K562 (cell line): Measurements from ENCODE around the gene SHANK3. TPM values are rescaled to one million over a fixed set of nuclear protein-coding genes. Genes with fewer than 3 reads are reported as not detected.

Experiments used
- ATAC-seq: fragments of 200-7000 bp; cut with Tn5 transposase; 3 replicates; pipeline ENCODE4 v1.9.1; 2020; ENCODE audit warnings: moderate library complexity
- BruUV-seq: library from RNA; stranded (reverse); fragments of 400-500 nt; replicated peaks from 2 replicates; lab custom pipeline; 2021; lab: Mats Ljungman, UMichigan
- CTCF ChIA-PET: fragments of 300-600 bp; formaldehyde crosslinking; extraction: SDS; loops from one replicate; lab custom pipeline; 2021; ENCODE audit warnings: low intra/inter-chr PET ratio; lab: Yijun Ruan, JAX
- POLR2A ChIA-PET: fragments of 300-600, 350-650 bp; sonication (Branson Sonifier 250); formaldehyde crosslinking; extraction: SDS; loops from one replicate; lab custom pipeline; 2021; ENCODE audit warnings: antibody characterized with exemption, inconsistent platforms; lab: Yijun Ruan, JAX
- DNase-seq, 4 experiments: peaks; one replicate each; pipeline versions ENCODE4 v3.0.0 to v3.0.0-alpha.2; 2011 to 2018; ENCODE audit warnings: low spot score in 3 of 4, mixed read lengths in 3 of 4; ENCODE audit errors: extremely low read depth in 1 of 4
- FAIRE-seq: peaks from 2 replicates; lab custom pipeline; 2011; peaks lifted over from hg19 to GRCh38; lab: Jason Lieb, UNC
- H2AFZ ChIP-seq: 2 replicates; pipeline ENCODE4 v1.6.0; 2011; ENCODE audit warnings: low read depth, low read length, control low read depth, inconsistent platforms
- H3K27ac ChIP-seq: fragments of 200-600 bp; 3 replicates; pipeline ENCODE4 v1.8.0; 2011; ENCODE audit warnings: low read depth, mild to moderate bottlenecking, control low read depth, inconsistent platforms, low read length, moderate library complexity, mixed read lengths; ENCODE audit errors: extremely low read depth
- H3K27me3 ChIP-seq, 2 experiments: fragments of 300-600 bp in 1 of 2; 2 replicates in 1 of 2; 3 replicates in 1 of 2; pipeline versions ENCODE4 v1.6.0 to v1.8.0; 2011; ENCODE audit warnings: inconsistent platforms in 2 of 2, low read length in 2 of 2, mild to moderate bottlenecking in 1 of 2, mixed read lengths in 1 of 2, moderate library complexity in 1 of 2; ENCODE audit not compliant: control insufficient read depth in 2 of 2, insufficient read depth in 2 of 2
- H3K36me3 ChIP-seq: fragments of 300-600 bp; 3 replicates; pipeline ENCODE4 v1.8.0; 2011; ENCODE audit warnings: mild to moderate bottlenecking, low read length, inconsistent platforms; ENCODE audit not compliant: control insufficient read depth, insufficient read depth
- H3K4me1 ChIP-seq, 2 experiments: fragments of 200-600 bp in 1 of 2; replicated peaks in 1 of 2; 2 replicates in 1 of 2; 3 replicates in 1 of 2; pipeline versions ENCODE4 v1.5.1 to v1.8.0; 2011; ENCODE audit warnings: inconsistent platforms in 2 of 2, low read length in 2 of 2, mild to moderate bottlenecking in 1 of 2, mixed read lengths in 1 of 2, moderate library complexity in 1 of 2; ENCODE audit not compliant: control insufficient read depth in 2 of 2, insufficient read depth in 2 of 2
- H3K4me2 ChIP-seq: 2 replicates; pipeline ENCODE4 v1.6.1; 2011; ENCODE audit warnings: low read length, control low read depth, inconsistent platforms, mixed read lengths; ENCODE audit not compliant: insufficient read depth
- H3K4me3 ChIP-seq: fragments of 200-600 bp; sonication (generic), shearing (Covaris generic); 2 replicates; pipeline ENCODE4 v1.5.1; 2016; ENCODE audit warnings: control low read depth, inconsistent platforms
- H3K79me2 ChIP-seq: fragments of 200-600 bp; 3 replicates; pipeline ENCODE4 v1.8.0; 2011; ENCODE audit warnings: low read length, inconsistent platforms; ENCODE audit not compliant: control insufficient read depth, insufficient read depth
- H3K9ac ChIP-seq, 2 experiments: 2 replicates each; pipeline versions ENCODE4 v1.6.0 to v1.6.1; 2011; ENCODE audit warnings: low read depth in 2 of 2, low read length in 2 of 2, control low read depth in 1 of 2, inconsistent platforms in 1 of 2, mild to moderate bottlenecking in 1 of 2, mixed read lengths in 1 of 2; ENCODE audit not compliant: insufficient read depth in 1 of 2
- H3K9me1 ChIP-seq: one replicate; pipeline ENCODE4 v1.6.0; 2011; ENCODE audit warnings: inconsistent platforms, mild to moderate bottlenecking, low read length, moderate library complexity; ENCODE audit not compliant: control insufficient read depth, insufficient read depth
- H3K9me3 ChIP-seq: replicated peaks from 2 replicates; pipeline ENCODE4 v1.5.1; 2011; ENCODE audit warnings: low read depth, low read length, inconsistent platforms; ENCODE audit not compliant: control insufficient read depth, insufficient read depth
- H4K20me1 ChIP-seq: replicated peaks from 2 replicates; pipeline ENCODE4 v1.6.1; 2011; ENCODE audit warnings: low read length, inconsistent platforms, mixed read lengths; ENCODE audit not compliant: control insufficient read depth, insufficient read depth
- ARID2 ChIP-seq: fragments of 450-650 bp; IDR thresholded peaks from 2 replicates; pipeline ENCODE4 v1.6.1; 2017; ENCODE audit warnings: antibody characterized with exemption, mild to moderate bottlenecking
- BDP1 ChIP-seq: IDR thresholded peaks from 3 replicates; pipeline ENCODE4 v1.6.1; 2011; ENCODE audit not compliant: insufficient read length, insufficient read depth
- CXXC5 ChIP-seq: fragments of 250-450 bp; sonication (Bioruptor Pico); IDR thresholded peaks from 2 replicates; pipeline ENCODE4 v1.8.0; 2022; ENCODE audit warnings: inconsistent platforms, mild to moderate bottlenecking, moderate library complexity
- ETV5 ChIP-seq: sonication (generic); formaldehyde crosslinking; IDR thresholded peaks from 2 replicates; pipeline ENCODE4 v1.4.0; 2020; ENCODE audit warnings: low read depth, mild to moderate bottlenecking, missing genetic modification reagents
- FOXJ2 ChIP-seq: fragments of 200-800 bp; sonication (Bioruptor generic); IDR thresholded peaks from 2 replicates; pipeline ENCODE4 v1.6.1; 2016; ENCODE audit warnings: missing genetic modification characterization, missing compliant biosample characterization
- PCBP2 ChIP-seq: fragments of 200-400 bp; formaldehyde crosslinking; IDR thresholded peaks from 2 replicates; pipeline ENCODE4 v1.6.1; 2018; ENCODE audit warnings: low read length, low read depth, mild to moderate bottlenecking, moderate library complexity; ENCODE audit not compliant: poor library complexity, severe bottlenecking
- SRSF7 ChIP-seq: fragments of 200-400 bp; formaldehyde crosslinking; optimal IDR thresholded peaks from 2 replicates; pipeline ENCODE3; 2017; ENCODE audit warnings: mild to moderate bottlenecking, low read depth, low read length
- ZNF431 ChIP-seq: sonication (generic); formaldehyde crosslinking; IDR thresholded peaks from 2 replicates; pipeline ENCODE4 v1.8.0; 2022; ENCODE audit warnings: mild to moderate bottlenecking, missing genetic modification reagents
- ZNF551 ChIP-seq: fragments of 250-450 bp; sonication (Bioruptor Pico); IDR thresholded peaks from 2 replicates; pipeline ENCODE4 v1.5.0; 2021; ENCODE audit warnings: mild to moderate bottlenecking, moderate library complexity
- WGBS: fragments of 100-300 bp; shearing (Covaris generic); methylation state at CpG from one replicate; pipeline ENCODE4 v1.1.6; 2016; ENCODE audit warnings: low coverage, mixed read lengths; ENCODE audit not compliant: insufficient coverage; ENCODE audit errors: missing lambda C conversion rate; 5-methylcytosine and 5-hydroxymethylcytosine counted together
- in situ Hi-C: fragments of 300-500 bp; cut with MboI; formaldehyde crosslinking; loops from 4 replicates; pipeline ENCODE4 v1.15.0; 2018; ENCODE audit warnings: inconsistent platforms, mixed read lengths
- intact Hi-C: fragments of 100-400 bp; cut with micrococcal nuclease; formaldehyde crosslinking; loops from 2 replicates; pipeline ENCODE4 v1.14.2; 2022
- polyA plus RNA-seq, 8 experiments: library from polyadenylated mRNA; depleted of rRNA in 4 of 8; stranded (reverse) in 5 of 8; unstranded in 3 of 8; fragments of >200 nt; fragmentation: Nextera tagmentation in 2 of 8; fragmentation: Illumina TruSeq in 1 of 8; extraction: Ambion mirVana in 2 of 8; extraction: Trizol in 1 of 8; gene quantifications; 2 replicates each; pipeline versions ENCODE4 v1.2.1 to v1.2.3, GENCODE V29; 2011 to 2014; ENCODE audit warnings: inconsistent platforms in 1 of 8, missing spikeins in 1 of 8
- total RNA-seq, 7 experiments: library from RNA; depleted of rRNA in 6 of 7; stranded (reverse); fragments of >200 nt in 6 of 7; fragmentation: Illumina TruSeq in 2 of 7; extraction: Trizol in 2 of 7; gene quantifications; 2 replicates each; pipeline versions ENCODE4 v1.2.1 to v1.2.3, GENCODE V29; 2011 to 2021; ENCODE audit warnings: low replicate concordance in 1 of 7
- TF ChIP-seq, protein P1 (sequence below): fragments of 450-650 bp; IDR thresholded peaks from 2 replicates; pipeline ENCODE4 v1.6.1; 2014; ENCODE audit warnings: low read depth, mild to moderate bottlenecking, moderate library complexity, borderline replicate concordance
- TF ChIP-seq, protein P2 (sequence below): fragments of 450-650 bp; formaldehyde crosslinking; conservative IDR thresholded peaks from 2 replicates; pipeline ENCODE4 v1.4.0; 2022; ENCODE audit warnings: mild to moderate bottlenecking, missing genetic modification characterization

Gene SHANK3
- total and polyA plus RNA-seq, 9 of the 15 experiments (the other 6 are each of a cell fraction or from before 2014, with no cell fraction given) = 0.01 to 0.07 (median 0.03) TPM; not detected in 6

DNA sequence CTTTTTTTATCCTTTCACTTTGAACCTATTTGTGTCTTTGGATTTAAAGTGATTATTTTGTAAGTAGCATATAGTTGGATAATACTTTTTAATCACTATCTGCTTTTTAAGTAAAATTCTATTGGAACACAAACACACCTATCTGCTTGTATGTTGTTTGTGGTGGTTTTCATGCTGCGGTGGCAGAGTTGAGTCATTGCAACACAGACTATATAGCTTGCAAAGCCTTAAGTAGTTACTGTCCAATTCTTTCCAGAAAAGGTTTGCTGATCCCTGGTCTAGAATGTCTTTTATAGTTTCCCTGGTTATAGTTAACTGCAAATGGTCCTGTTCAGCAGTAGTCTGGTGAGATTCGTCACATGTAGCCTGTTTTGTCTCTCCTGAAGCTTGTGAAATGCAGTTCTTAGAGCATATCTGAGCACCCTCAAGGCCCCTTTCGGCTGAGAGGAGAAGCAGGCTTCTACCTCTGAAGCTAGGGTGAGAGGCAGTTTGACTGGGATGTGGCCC, 21.5 kb downstream of the SHANK3 start:
- DNase-seq (no peak), FAIRE-seq (no peak), ATAC-seq (no peak)
- Histone ChIP-seq H3K36me3 (no peaks in the 10 kb centered on the region), H3K4me3 (no peak overlapping the region), H3K9ac (no peak overlapping the region), H3K4me2 (no peak overlapping the region), H3K4me1 (peaks cover 0 to 8% of the 10 kb centered on the region in 2 experiments; a peak in 1 of 5 replicates), H4K20me1 (no peaks in the 10 kb centered on the region), H3K9me3 (no peaks in the 10 kb centered on the region; the same call in 1 of the 2 replicates), H2AFZ (no peak overlapping the region), H3K27ac (no peak overlapping the region), H3K9me1 (no peaks in the 10 kb centered on the region), H3K79me2 (no peaks in the 10 kb centered on the region), H3K27me3 (peaks cover 6 to 19% of the 10 kb centered on the region in 2 experiments; a peak in 4 of 5 replicates)
- ChIA-PET POLR2A (interaction anchor here (0.5 kb wide), 1 partner anchor 49 kb away, joined by 5 read pairs; no protein-coding TSS in a partner anchor), CTCF (interaction anchor here (0.8 kb wide), 1 partner anchor 119 kb away, joined by 3 read pairs; no protein-coding TSS in a partner anchor)
- in situ Hi-C loops = no loop called here
- BruUV-seq = no TSS peak
- intact Hi-C loops = loop anchor here (5.0 kb wide), 2 partner anchors 72 to 547 kb away; no protein-coding TSS in a partner anchor
- no peak for TF ChIP-seq FOXJ2 (tag)
- 0% methylated on average over 3 of the region's 3 CpGs for WGBS

DNA sequence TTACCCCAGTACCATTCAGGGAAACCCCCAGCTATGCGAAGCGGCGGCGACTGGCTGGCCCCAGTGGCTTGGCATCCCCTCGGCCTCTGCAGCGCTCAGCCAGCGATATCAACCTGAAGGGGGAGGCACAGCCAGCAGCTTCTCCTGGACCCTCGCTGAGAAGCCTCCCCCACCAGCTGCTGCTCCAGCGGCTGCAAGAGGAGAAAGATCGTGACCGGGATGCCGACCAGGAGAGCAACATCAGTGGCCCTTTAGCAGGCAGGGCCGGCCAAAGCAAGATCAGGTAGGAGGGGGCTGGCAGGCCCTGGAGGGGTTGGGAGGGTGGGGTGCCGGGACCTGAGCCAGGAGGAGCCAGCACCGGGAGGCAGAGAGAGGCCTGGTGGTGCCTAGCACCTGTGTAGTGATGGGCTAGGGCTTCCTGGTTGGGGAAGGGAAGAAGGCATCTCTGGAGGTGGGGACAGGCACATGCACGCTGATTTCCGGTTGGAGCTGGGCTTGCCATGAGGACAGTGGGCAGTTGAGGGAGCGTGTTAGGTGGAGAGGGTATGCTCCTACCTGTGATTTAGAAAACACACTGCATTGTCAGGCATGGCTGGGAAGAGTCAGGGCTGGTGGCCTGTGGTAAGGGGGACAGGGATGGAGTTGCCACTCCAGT, 22.3 kb downstream of the SHANK3 start:
- Histone ChIP-seq H3K9me3 (no peaks in the 10 kb centered on the region; the same call in 1 of the 2 replicates), H4K20me1 (no peaks in the 10 kb centered on the region), H3K4me2 (no peak overlapping the region), H3K27me3 (peaks cover 6 to 19% of the 10 kb centered on the region in 2 experiments; a peak in 4 of 5 replicates), H3K9me1 (no peaks in the 10 kb centered on the region), H2AFZ (no peak overlapping the region), H3K27ac (no peak overlapping the region; the same call in 2 of the 3 replicates), H3K9ac (no peak overlapping the region), H3K36me3 (no peaks in the 10 kb centered on the region), H3K4me1 (peaks cover 0 to 8% of the 10 kb centered on the region in 2 experiments; a peak in 1 of 5 replicates), H3K4me3 (no peak overlapping the region), H3K79me2 (no peaks in the 10 kb centered on the region)
- intact Hi-C loops = loop anchor here (5.0 kb wide), 2 partner anchors 73 to 548 kb away; no protein-coding TSS in a partner anchor
- ChIA-PET CTCF (no interaction called here), POLR2A (interaction anchor here (0.5 kb wide), 1 partner anchor 49 kb away, joined by 5 read pairs; no protein-coding TSS in a partner anchor)
- ATAC-seq = no peak
- whole genome bisulfite sequencing = 2% methylated on average over 9 of the region's 18 CpGs
- BruUV-seq = no TSS peak
- in situ Hi-C loops = loop anchor here (5.0 kb wide), 1 partner anchor 53 kb away; no protein-coding TSS in a partner anchor
- FAIRE-seq = no peak
- DNase-seq = no peak
- TF ChIP-seq SRSF7 (no peak), CXXC5 (CRISPR knock-in tag) (no peak), BDP1 (no peak), ZNF431 (CRISPR knock-in tag) (no peak), ARID2 (no peak), ZNF551 (CRISPR knock-in tag) (no peak), ETV5 (CRISPR knock-in tag) (no peak), PCBP2 (no peak)
- TF ChIP-seq, protein P1, sequence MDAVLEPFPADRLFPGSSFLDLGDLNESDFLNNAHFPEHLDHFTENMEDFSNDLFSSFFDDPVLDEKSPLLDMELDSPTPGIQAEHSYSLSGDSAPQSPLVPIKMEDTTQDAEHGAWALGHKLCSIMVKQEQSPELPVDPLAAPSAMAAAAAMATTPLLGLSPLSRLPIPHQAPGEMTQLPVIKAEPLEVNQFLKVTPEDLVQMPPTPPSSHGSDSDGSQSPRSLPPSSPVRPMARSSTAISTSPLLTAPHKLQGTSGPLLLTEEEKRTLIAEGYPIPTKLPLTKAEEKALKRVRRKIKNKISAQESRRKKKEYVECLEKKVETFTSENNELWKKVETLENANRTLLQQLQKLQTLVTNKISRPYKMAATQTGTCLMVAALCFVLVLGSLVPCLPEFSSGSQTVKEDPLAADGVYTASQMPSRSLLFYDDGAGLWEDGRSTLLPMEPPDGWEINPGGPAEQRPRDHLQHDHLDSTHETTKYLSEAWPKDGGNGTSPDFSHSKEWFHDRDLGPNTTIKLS = no peak
- TF ChIP-seq, protein P2, sequence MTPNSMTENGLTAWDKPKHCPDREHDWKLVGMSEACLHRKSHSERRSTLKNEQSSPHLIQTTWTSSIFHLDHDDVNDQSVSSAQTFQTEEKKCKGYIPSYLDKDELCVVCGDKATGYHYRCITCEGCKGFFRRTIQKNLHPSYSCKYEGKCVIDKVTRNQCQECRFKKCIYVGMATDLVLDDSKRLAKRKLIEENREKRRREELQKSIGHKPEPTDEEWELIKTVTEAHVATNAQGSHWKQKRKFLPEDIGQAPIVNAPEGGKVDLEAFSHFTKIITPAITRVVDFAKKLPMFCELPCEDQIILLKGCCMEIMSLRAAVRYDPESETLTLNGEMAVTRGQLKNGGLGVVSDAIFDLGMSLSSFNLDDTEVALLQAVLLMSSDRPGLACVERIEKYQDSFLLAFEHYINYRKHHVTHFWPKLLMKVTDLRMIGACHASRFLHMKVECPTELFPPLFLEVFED (CRISPR knock-in tag) = no peak
